NCI-H1930 (cell line): ENCODE results near the gene MIAT.

ENCODE experiments used
- DNase-seq, 2 experiments: peaks; one replicate each; lab custom pipeline; 2025; lab: John Stamatoyannopoulos, UW

The MIAT gene

GRCh38 chr22:26669060-26669481 lies 11.7 kb downstream of the MIAT start:
- no peak for DNase-seq

GRCh38 chr22:26670459-26670858 lies 13.1 kb downstream of the MIAT start:
- no peak for DNase-seq

GRCh38 chr22:26671317-26672059 lies 14.1 kb downstream of the MIAT start:
- DNase-seq, result no peak

- no peak for DNase-seq
Observed at GRCh38 chr22:26672060-26672471, 14.7 kb downstream of the MIAT start.

GRCh38 chr22:26672590-26673468 lies 15.4 kb downstream of the MIAT start:
- peak; percentile 99 for DNase-seq

GRCh38 chr22:26673486-26673885 lies 16.1 kb downstream of the MIAT start:
- DNase-seq, result no peak

GRCh38 chr22:26674211-26675190 lies 17.1 kb downstream of the MIAT start:
- no peak for DNase-seq

- DNase-seq, result no peak
Observed at GRCh38 chr22:26675687-26676268, 18.4 kb downstream of the MIAT start.

GRCh38 chr22:26677217-26677616 lies 19.8 kb downstream of the MIAT start:
- DNase-seq, result no peak

- DNase-seq, result peak; percentile 48 to 72
Observed at GRCh38 chr22:26679003-26679629, 21.7 kb downstream of the MIAT start.

- no peak for DNase-seq
Observed at GRCh38 chr22:26680485-26680884, 23.1 kb downstream of the MIAT start.

GRCh38 chr22:26681395-26681821 lies 24.0 kb downstream of the MIAT start:
- DNase-seq, result no peak

- DNase-seq, result no peak
Observed at GRCh38 chr22:26684168-26684567, 26.8 kb downstream of the MIAT start.

GRCh38 chr22:26685601-26686000 lies 28.2 kb downstream of the MIAT start:
- DNase-seq, result no peak

- no peak for DNase-seq
Observed at GRCh38 chr22:26687439-26687838, 30.1 kb downstream of the MIAT start.

GRCh38 chr22:26689513-26690301 lies 32.3 kb downstream of the MIAT start:
- DNase-seq, result no peak

- no peak for DNase-seq
Observed at GRCh38 chr22:26690654-26691376, 33.4 kb downstream of the MIAT start.

- DNase-seq, result no peak
Observed at GRCh38 chr22:26691377-26691716, 34.0 kb downstream of the MIAT start.

GRCh38 chr22:26692215-26692614 lies 34.8 kb downstream of the MIAT start:
- DNase-seq, result no peak

GRCh38 chr22:26697151-26697550 lies 39.8 kb downstream of the MIAT start:
- DNase-seq, result no peak
